ENCODE results near the gene RAB35. TPM values are rescaled to one million over a fixed set of nuclear protein-coding genes. Genes with fewer than 3 reads are reported as not detected.
"Not testable (repeated sequence)": the region's sequence is repeated elsewhere in the genome, so short reads cannot be mapped to it uniquely, and the experiment has no call there.

RAB35 gene
- total RNA-seq, 2 donors from 2014 or later = 13.4 to 17.6 TPM

- Histone ChIP-seq H3K27ac (no peak overlapping the region), H3K36me3 (no peaks in the 10 kb centered on the region), H3K4me1 (no peaks in the 10 kb centered on the region), H3K4me3 (no peak overlapping the region), H3K27me3 (no peaks in the 10 kb centered on the region), H3K9me3 (no peaks in the 10 kb centered on the region)
- DNase-seq (ENCODE audit: low spot score) = no peak
- TF ChIP-seq CTCF (IDR thresholded peaks at IDR 0.05) = no peak
Observed at GRCh38 chr12:120048263-120048662, 68.3 kb downstream of the RAB35 start.

GRCh38 chr12:120047072-120047471, 69.5 kb downstream of the RAB35 start:
- H3K27ac ChIP-seq = no peak overlapping the region
- no peak for TF ChIP-seq CTCF (IDR thresholded peaks at IDR 0.05)
- H3K27me3 ChIP-seq = no peaks in the 10 kb centered on the region
- H3K9me3 ChIP-seq = no peaks in the 10 kb centered on the region
- H3K36me3 ChIP-seq = no peaks in the 10 kb centered on the region
- no peak overlapping the region for H3K4me3 ChIP-seq
- no peaks in the 10 kb centered on the region for H3K4me1 ChIP-seq
- DNase-seq (ENCODE audit: low spot score) = no peak

- H3K27ac ChIP-seq; H3K36me3 ChIP-seq; H3K27me3 ChIP-seq; H3K9me3 ChIP-seq; H3K4me3 ChIP-seq; DNase-seq (ENCODE audit: low spot score); H3K4me1 ChIP-seq: not testable (repeated sequence)
Observed at GRCh38 chr12:120045367-120045766, 71.2 kb downstream of the RAB35 start.

Small RNA genes lying within 50 kb of the gene (microRNA-seq; reads per million reads assigned to microRNA genes)
- 0 reads per million in 2 donors for gene MIR4498 (ENCODE audit: borderline number of aligned reads in 2 of 2, borderline replicate concordance in 1 of 2)

Other genes starting within 250 kb of the RAB35 start
- 1 to 10 TPM in 1 of 2 donors, under 1 TPM in 1; 0.79 to 1.2 TPM for gene CIT, start 239.4 kb downstream of the RAB35 start, total RNA-seq
- 10 to 100 TPM in 1 of 2 donors, 1 to 10 TPM in 1; 9.8 to 47.2 TPM for gene BICDL1, start 127.5 kb downstream of the RAB35 start, total RNA-seq
- 10 to 100 TPM; 28.3 to 36.0 TPM for gene GCN1, start 78.0 kb upstream of the RAB35 start, total RNA-seq
- 1,000 to 10,000 TPM in 1 of 2 donors, 100 to 1,000 TPM in 1; 846 to 1,862 TPM for gene RPLP0, start 84.4 kb upstream of the RAB35 start, total RNA-seq
- gene PXN, start 149.0 kb upstream of the RAB35 start, total RNA-seq = 10 to 100 TPM; 34.7 to 76.7 TPM
- gene RNU4-2, start 175.2 kb upstream of the RAB35 start, total RNA-seq = not detected
- not detected for gene RNU4-1, start 176.5 kb upstream of the RAB35 start, total RNA-seq
- 1 to 10 TPM; 3.1 to 5.6 TPM for gene SIRT4, start 185.6 kb upstream of the RAB35 start, total RNA-seq
- not detected for gene PLA2G1B, start 211.0 kb upstream of the RAB35 start, total RNA-seq

Data from right atrium auricular region (tissue), 2 donors.